ENCODE data around the gene GCNA.

Gene GCNA, protein sequence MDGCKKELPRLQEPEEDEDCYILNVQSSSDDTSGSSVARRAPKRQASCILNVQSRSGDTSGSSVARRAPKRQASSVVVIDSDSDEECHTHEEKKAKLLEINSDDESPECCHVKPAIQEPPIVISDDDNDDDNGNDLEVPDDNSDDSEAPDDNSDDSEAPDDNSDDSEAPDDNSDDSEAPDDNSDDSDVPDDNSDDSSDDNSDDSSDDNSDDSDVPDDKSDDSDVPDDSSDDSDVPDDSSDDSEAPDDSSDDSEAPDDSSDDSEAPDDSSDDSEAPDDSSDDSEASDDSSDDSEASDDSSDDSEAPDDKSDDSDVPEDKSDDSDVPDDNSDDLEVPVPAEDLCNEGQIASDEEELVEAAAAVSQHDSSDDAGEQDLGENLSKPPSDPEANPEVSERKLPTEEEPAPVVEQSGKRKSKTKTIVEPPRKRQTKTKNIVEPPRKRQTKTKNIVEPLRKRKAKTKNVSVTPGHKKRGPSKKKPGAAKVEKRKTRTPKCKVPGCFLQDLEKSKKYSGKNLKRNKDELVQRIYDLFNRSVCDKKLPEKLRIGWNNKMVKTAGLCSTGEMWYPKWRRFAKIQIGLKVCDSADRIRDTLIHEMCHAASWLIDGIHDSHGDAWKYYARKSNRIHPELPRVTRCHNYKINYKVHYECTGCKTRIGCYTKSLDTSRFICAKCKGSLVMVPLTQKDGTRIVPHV

DNA sequence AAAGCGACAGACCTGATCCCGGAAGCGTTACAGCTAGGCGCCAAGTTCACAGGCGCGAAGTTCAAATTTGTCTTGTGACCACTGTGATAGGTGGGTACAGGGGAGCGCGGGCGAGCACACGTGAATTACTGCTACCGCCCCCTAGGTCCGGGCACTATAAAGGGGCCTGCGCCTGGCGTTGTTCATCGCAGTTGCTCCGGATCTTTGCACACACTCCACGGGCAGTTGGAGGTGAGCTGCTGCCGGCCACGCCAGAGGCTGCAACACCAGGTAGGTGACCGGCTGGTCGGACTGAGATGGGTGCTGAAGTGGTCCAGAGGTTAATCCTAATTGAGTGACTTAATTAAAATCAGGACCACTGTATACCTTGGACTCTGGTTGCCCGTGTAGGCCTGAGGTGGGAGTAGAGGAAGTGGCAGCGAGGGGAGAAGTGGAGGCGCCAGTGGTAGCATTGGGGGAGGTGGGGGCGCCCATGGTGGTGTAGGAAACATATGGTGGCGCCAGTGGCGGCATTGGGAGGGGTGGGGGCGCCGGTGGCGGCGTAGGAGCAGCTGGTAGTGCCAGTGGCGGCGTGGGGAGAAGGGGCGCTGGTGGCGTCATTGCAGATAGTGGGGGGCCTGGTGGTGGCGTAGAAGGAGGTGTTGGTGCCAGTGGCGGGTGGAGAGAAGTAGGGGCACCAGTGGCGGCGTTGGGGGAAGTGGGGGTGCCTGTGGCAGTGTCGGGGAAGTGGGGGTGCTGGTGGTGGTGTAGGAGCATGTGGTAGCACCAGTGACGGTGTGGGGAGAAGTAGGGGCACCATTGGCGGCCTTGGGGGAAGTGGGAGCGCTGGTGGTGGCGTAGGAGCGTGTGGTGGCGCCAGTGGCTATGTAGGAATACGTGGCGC lies at the start of gene GCNA:
TSS of gene GCNA (plus strand) at position 185 of the 883 bp plus-strand sequence. CDS start 2,385 bp downstream, outside the sequence.
- DNase-seq (ENCODE audit: low read depth): no peak

- DNase-seq (ENCODE audit: low read depth): peak; percentile 63
Observed at GRCh38 chrX:71532078-71532752, 46.0 kb upstream of the GCNA start.

- peak; percentile 94 for DNase-seq (ENCODE audit: low read depth)
Observed at GRCh38 chrX:71532753-71533425, 45.3 kb upstream of the GCNA start, which contains the start of gene OGT. OGT (plus strand) TSS chrX:71533104; CDS start chrX:71533300, 196 bp downstream.

DNA sequence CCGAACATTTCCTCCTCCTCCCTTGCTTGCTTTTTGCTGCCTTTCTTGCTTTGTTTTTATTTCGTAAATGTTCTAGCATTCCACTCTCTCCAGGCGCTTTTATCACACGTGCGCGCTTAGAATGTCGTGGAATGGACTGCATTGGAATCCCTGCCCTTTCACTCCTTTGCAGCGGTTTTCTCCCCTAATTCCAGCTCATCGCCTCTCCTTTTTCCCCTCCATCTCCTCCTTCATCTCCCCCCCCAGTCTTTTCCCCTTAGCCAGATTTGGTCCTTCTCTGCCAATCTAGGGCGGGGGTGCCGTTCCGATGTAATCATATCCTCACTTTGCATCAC lies 44.8 kb upstream of the GCNA start:
- no peak for DNase-seq (ENCODE audit: low read depth)

DNA sequence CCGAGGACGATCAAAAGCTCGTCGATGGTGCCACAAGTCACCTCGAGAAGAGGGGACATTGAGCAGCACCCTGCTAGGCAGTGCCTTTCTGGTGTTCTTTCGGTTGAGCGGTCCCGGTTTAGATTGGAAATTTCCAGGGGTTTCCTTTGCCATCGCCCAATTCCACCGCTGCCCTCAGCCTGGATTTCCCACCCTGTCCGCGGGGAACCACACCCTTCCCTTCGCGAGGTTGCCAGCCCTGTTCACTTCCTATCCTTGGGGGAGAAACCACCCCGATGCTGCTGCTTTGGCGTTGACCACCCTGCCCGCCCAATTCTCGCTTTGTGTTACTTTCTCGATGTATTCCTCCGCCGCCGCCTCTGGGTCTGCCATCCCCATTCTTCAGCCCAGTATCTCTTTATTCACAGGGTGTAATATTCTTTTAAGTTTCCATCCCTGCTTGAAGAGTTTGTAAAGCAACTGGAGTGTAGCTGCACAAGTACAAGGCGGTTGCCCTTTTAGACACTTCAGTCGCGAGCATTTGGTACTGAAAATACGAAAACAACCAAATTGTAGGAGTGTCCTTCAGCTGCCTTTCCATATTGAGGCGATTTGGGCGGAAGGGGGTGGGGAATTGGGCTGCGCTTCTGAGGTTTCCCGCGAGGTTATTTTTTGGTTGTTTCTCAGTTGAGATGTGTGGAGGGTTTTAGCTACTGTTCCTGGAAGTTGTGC lies 44.2 kb upstream of the GCNA start:
- peak; percentile 61 for DNase-seq (ENCODE audit: low read depth)

DNA sequence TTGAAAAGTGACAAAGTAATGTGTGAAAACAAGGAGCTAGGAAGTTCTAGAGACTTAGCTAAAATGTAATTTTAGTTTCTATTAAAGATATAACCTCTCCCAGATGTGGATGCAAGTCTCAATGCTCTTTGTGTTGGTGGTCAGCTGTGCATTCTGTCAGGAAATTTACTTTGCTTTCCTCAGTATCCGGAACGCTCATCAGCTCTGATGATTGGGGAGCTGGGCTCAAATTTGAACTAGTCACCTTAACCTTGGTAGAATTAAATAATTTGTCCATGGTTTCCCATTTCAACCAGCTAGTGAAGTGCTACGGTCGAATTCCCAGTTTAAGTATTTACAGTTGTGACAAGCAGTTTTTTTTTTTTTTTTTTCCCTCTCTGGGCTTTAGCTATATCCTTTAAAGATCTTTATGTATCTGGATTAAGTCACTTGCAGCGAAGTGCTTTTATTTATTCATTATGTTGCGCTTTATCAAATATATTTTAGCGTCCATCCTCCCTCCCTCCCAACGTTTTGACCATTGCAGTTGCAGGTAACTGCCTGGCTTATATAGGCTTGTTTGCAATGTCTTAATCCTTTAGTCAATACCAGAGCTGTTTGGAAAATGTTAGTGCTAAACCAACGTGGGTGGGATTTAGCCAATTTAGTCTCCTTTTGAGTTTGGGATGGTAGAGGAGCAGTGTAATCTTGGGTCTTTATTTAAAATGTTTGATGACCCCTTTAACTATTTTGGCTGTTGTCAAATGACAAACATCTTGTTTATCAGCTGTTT lies 43.3 kb upstream of the GCNA start:
- DNase-seq (ENCODE audit: low read depth): peak; percentile 5

- DNase-seq (ENCODE audit: low read depth): no peak
Observed at GRCh38 chrX:71536285-71536684, 42.0 kb upstream of the GCNA start.

- DNase-seq (ENCODE audit: low read depth): no peak
Observed at GRCh38 chrX:71537743-71538142, 40.5 kb upstream of the GCNA start.

- no peak for DNase-seq (ENCODE audit: low read depth)
Observed at GRCh38 chrX:71540801-71541200, 37.4 kb upstream of the GCNA start.

GRCh38 chrX:71541210-71542022 lies 36.8 kb upstream of the GCNA start:
- peak; percentile 88 for DNase-seq (ENCODE audit: low read depth)

GRCh38 chrX:71542411-71542810 lies 35.8 kb upstream of the GCNA start:
- peak; percentile 70 for DNase-seq (ENCODE audit: low read depth)

- DNase-seq (ENCODE audit: low read depth): no peak
Observed at GRCh38 chrX:71542825-71543224, 35.4 kb upstream of the GCNA start.

DNA sequence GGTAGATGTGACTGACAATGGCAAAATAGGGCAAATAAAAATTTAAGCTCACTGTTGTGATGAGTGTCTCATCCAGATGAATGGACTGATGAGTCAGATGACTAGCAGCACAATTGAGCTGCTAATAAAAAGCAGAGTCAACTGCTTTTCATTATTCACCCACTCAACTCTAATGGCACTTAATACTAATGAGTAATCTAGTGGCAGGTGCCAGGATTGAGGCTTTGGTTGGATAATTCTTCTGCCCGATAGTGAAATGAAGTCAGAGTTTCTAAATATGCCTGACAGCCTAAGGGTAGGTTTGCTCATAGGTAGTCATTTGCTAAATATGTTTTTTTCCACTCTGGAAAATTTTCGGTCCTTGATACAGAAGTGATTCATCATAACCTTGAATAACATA lies 34.9 kb upstream of the GCNA start:
- DNase-seq (ENCODE audit: low read depth): peak; percentile 92

DNA sequence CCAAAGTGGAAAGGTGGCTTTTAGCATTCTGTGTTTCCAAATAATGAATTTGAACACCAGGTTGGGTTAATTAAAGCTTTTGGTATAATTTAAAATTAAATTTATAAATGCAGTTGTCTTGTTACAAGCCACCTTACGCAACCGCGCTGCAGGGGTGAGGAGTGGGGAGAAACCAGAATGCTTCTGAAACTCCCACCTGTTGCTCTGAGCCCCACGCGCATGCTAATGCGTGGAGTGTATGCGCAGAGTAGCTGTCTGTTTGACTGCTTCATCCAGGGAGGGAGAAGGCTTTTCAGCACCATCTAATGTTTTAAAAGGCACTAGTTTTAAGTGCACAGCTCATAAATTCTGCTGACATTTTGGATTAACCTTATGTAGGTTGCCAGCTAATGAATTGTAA lies 32.9 kb upstream of the GCNA start:
- DNase-seq (ENCODE audit: low read depth): no peak

DNA sequence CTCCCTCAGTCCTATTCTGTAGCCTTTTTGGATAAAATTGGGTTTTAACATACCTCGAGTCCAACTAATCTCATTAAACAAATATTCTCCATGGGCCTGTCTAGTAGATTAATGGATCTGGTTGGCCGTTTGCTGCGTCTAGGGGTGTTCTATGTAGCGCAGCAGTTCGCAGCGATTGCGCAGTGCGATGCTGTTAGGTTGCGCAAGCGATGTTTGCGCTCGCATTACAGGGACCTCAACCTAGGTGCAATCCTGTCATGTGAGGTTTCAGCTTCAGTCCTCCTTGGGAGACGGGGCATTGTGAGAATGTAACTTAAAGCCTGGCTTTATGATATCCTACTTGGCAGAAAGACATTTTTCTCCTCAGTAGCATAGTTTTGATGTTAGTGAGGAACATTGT lies 31.4 kb upstream of the GCNA start:
- DNase-seq (ENCODE audit: low read depth): no peak

DNA sequence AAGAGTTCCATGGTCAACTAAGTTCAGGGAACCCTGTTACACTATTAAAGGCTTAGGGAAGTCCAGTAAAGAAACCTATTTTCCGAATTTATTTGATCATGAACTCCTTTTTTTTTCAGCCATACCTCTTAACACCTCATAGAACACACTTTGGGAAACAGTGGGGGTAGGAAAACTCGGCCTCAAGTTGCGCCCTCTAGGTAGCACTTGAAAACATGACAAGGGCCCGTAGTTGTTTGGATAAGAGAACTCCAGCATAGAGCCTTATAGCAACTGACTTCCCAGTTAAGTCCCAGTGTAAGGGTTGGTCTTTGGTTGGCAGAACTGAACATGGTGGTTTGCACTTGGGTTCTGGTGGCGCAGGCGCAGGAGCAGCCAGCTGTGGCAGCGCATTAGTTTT lies 30.9 kb upstream of the GCNA start:
- no peak for DNase-seq (ENCODE audit: low read depth)

DNA sequence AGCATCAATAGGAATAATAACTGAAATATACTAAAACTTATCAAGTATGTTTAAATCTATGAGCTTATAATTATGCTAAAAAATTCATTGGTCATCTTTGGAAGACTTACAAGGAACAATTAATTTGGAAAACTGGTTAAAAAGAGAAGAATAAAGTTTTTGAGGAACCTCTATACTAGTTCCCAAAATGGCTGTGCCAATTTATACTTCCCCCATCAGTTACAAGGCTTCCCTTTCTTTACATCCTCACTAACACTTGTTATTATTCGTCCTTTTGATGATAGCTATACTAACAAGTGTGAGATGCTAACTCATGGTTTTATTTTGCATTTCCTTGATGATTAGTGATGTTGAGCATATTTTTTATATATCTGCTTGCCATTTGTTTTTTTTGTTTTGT lies 28.3 kb upstream of the GCNA start:
- DNase-seq (ENCODE audit: low read depth): no peak

DNA sequence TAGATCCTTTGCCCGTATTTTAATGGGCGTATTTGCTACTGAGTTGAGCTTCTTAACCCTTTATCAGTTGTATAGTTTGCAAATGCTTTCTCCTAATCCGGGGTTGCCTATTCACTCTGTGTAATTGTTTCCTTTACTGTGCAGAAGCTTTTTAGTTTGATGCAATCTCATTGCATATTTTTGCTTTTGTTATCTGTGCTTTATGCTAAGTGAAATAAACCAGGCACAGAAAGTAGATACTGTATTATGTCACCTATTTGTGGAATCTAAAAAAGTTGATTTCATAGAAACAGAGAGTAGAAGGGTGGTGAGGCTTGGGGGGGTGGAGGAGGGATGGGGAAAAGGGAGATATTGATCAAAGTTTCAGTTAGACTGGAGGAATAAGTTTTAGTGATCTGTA lies 27.7 kb upstream of the GCNA start:
- no peak for DNase-seq (ENCODE audit: low read depth)

- DNase-seq (ENCODE audit: low read depth): no peak
Observed at GRCh38 chrX:71556036-71556435, 22.2 kb upstream of the GCNA start.
